OCI-LY1 (cell line): Measurements from ENCODE around the gene PLEKHM3.

Experiments
- H2AFZ ChIP-seq: fragments of 200-600 bp; sonication (generic), shearing (Covaris generic); 2 replicates; pipeline ENCODE4 v1.6.0; 2014; ENCODE audit warnings: antibody characterized with exemption, mild to moderate bottlenecking, low read length
- H3F3A ChIP-seq: fragments of 200-600 bp; sonication (generic), shearing (Covaris generic); 2 replicates; pipeline ENCODE4 v1.6.0; 2014; ENCODE audit warnings: mild to moderate bottlenecking, antibody characterized with exemption, low read length, moderate library complexity; ENCODE audit not compliant: insufficient read depth
- H3K27ac ChIP-seq: fragments of 200-600 bp; sonication (generic); 2 replicates; pipeline ENCODE4 v1.5.1; 2014; ENCODE audit warnings: low read length, mixed run types, mild to moderate bottlenecking, low read depth; ENCODE audit not compliant: poor library complexity, severe bottlenecking
- H3K27me3 ChIP-seq: fragments of 200-600 bp; sonication (generic); 2 replicates; pipeline ENCODE4 v1.6.0; 2014; ENCODE audit warnings: antibody characterized with exemption, mild to moderate bottlenecking, low read length, moderate library complexity; ENCODE audit not compliant: insufficient read depth
- H3K36me3 ChIP-seq: fragments of 200-600 bp; sonication (generic); 2 replicates; pipeline ENCODE4 v1.6.1; 2014; ENCODE audit warnings: mild to moderate bottlenecking, antibody characterized with exemption, low read length, moderate library complexity, mixed read lengths; ENCODE audit not compliant: insufficient read depth
- H3K4me1 ChIP-seq: fragments of 200-600 bp; sonication (generic); 2 replicates; pipeline ENCODE4 v1.5.1; 2014; ENCODE audit warnings: mild to moderate bottlenecking, low read length, moderate library complexity; ENCODE audit not compliant: insufficient read depth, severe bottlenecking
- H3K4me2 ChIP-seq: fragments of 200-600 bp; sonication (generic), shearing (Covaris generic); 2 replicates; pipeline ENCODE4 v1.6.1; 2014; ENCODE audit warnings: low read length
- H3K4me3 ChIP-seq: fragments of 200-600 bp; sonication (generic); 2 replicates; pipeline ENCODE4 v1.5.1; 2014; ENCODE audit warnings: low read length, low read depth, mild to moderate bottlenecking, mixed read lengths; ENCODE audit not compliant: poor library complexity, severe bottlenecking
- H3K79me2 ChIP-seq: fragments of 200-600 bp; shearing (Covaris generic); 2 replicates; pipeline ENCODE4 v1.6.1; 2016; ENCODE audit warnings: mixed run types, low read length, mixed read lengths; ENCODE audit not compliant: insufficient read depth
- H3K9ac ChIP-seq: fragments of 200-600 bp; sonication (generic), shearing (Covaris generic); 2 replicates; pipeline ENCODE4 v1.6.1; 2014; ENCODE audit warnings: mild to moderate bottlenecking, low read length, mixed read lengths
- H3K9me2 ChIP-seq: fragments of 200-600 bp; sonication (generic), shearing (Covaris generic); 2 replicates; pipeline ENCODE4 v1.6.1; 2014; ENCODE audit warnings: low read depth, mild to moderate bottlenecking, low read length, mixed read lengths
- H3K9me3 ChIP-seq: fragments of 200-600 bp; shearing (Covaris generic); 2 replicates; pipeline ENCODE4 v1.6.1; 2014; ENCODE audit warnings: low read length, mixed read lengths
- H4K20me1 ChIP-seq: fragments of 200-600 bp; sonication (generic), shearing (Covaris generic); 2 replicates; pipeline ENCODE4 v1.6.0; 2016; ENCODE audit warnings: mild to moderate bottlenecking, low read length; ENCODE audit not compliant: insufficient read depth
- EZH2 ChIP-seq: fragments of 200-600 bp; sonication (generic), shearing (Covaris generic); IDR thresholded peaks from 2 replicates; pipeline ENCODE4 v1.8.0; 2017; ENCODE audit warnings: borderline replicate concordance, mixed run types, mild to moderate bottlenecking, antibody characterized with exemption, low read length, moderate library complexity, mixed read lengths
- TF ChIP-seq, protein P1 (sequence below): fragments of 200-600 bp; sonication (generic), shearing (Covaris generic); IDR thresholded peaks from 2 replicates; pipeline ENCODE4 v1.5.1; 2017; ENCODE audit warnings: mild to moderate bottlenecking, antibody characterized with exemption, low read length, moderate library complexity, mixed read lengths

The PLEKHM3 gene

DNA sequence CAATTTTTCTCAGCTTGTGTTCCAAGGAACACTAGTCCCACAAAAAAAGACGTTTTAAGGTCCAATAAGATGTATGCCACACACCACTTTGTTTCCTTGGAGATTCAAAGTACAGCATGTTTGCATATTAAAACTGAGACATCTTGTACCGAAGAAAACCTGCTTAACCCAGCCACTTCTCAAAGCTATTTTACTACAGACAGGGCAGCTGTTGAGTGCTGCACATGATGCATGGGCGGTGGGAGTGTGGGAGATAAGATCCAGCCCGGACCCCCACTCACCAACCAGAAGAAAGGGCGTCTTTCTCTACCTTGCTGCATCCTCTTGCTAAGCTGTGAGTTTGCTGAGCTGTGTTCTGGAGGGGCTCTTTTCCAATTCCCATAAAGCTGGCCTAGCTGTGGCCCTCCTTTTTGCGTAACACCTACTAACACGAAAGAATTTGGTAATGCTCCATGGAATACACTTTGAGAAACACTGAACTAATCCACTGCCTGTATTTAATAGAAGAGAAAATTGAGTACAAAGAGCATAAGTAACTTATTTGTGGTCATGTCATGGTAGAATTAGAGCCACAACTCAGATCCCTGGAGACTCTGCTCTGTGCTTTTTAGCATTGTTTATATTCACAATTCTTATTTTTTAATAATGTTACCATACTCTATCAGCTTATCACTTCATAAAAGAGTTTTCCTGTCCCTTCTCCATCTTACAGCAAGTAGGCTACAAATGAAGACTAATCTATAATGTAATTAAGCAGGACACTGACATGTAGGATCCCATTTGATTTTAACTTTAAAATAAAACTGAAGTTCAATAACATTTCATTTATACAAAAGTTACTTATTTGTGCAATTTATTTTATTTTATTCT is 90.0 kb downstream of the PLEKHM3 start:
- Histone ChIP-seq H3K79me2 (no peaks in the 10 kb centered on the region), H3K9me2 (no peaks in the 10 kb centered on the region), H3K9ac (no peak overlapping the region), H3F3A (no peaks in the 10 kb centered on the region), H3K27ac (no peak overlapping the region), H3K4me3 (no peak overlapping the region), H3K4me1 (no peaks in the 10 kb centered on the region), H3K4me2 (no peak overlapping the region), H2AFZ (no peak overlapping the region), H3K36me3 (no peaks in the 10 kb centered on the region), H3K9me3 (no peaks in the 10 kb centered on the region), H4K20me1 (no peaks in the 10 kb centered on the region), H3K27me3 (no peaks in the 10 kb centered on the region)
- TF ChIP-seq, protein P1, sequence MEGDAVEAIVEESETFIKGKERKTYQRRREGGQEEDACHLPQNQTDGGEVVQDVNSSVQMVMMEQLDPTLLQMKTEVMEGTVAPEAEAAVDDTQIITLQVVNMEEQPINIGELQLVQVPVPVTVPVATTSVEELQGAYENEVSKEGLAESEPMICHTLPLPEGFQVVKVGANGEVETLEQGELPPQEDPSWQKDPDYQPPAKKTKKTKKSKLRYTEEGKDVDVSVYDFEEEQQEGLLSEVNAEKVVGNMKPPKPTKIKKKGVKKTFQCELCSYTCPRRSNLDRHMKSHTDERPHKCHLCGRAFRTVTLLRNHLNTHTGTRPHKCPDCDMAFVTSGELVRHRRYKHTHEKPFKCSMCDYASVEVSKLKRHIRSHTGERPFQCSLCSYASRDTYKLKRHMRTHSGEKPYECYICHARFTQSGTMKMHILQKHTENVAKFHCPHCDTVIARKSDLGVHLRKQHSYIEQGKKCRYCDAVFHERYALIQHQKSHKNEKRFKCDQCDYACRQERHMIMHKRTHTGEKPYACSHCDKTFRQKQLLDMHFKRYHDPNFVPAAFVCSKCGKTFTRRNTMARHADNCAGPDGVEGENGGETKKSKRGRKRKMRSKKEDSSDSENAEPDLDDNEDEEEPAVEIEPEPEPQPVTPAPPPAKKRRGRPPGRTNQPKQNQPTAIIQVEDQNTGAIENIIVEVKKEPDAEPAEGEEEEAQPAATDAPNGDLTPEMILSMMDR = no peak
- no peak for TF ChIP-seq EZH2

DNA sequence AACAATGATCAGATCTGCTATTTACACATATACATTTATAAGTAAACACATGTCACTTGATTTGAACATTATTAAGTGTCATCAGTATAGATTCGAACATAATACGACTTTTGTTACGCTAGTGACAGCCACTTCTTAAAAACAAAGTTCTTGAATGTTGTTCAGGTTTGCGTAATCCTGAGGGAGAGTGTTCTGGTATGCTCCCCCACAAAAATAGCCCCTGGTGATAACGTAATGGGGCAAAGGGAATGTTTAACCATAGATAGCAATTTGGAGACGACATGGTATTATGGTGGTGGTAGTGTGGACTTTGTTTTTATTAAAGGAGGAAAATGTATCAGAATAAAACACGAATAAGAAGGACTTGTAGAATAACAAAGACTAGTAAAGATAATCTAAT is 90.6 kb downstream of the PLEKHM3 start:
- Histone ChIP-seq H3K27me3 (no peaks in the 10 kb centered on the region), H3K4me3 (no peak overlapping the region), H3K9me3 (no peaks in the 10 kb centered on the region), H3K9me2 (no peaks in the 10 kb centered on the region), H4K20me1 (no peaks in the 10 kb centered on the region), H3K4me2 (no peak overlapping the region), H3K27ac (no peak overlapping the region), H3K9ac (no peak overlapping the region), H3F3A (no peaks in the 10 kb centered on the region), H3K4me1 (no peaks in the 10 kb centered on the region), H3K79me2 (no peaks in the 10 kb centered on the region), H2AFZ (no peak overlapping the region), H3K36me3 (no peaks in the 10 kb centered on the region)
- TF ChIP-seq EZH2 = no peak
- TF ChIP-seq, protein P1 = no peak

DNA sequence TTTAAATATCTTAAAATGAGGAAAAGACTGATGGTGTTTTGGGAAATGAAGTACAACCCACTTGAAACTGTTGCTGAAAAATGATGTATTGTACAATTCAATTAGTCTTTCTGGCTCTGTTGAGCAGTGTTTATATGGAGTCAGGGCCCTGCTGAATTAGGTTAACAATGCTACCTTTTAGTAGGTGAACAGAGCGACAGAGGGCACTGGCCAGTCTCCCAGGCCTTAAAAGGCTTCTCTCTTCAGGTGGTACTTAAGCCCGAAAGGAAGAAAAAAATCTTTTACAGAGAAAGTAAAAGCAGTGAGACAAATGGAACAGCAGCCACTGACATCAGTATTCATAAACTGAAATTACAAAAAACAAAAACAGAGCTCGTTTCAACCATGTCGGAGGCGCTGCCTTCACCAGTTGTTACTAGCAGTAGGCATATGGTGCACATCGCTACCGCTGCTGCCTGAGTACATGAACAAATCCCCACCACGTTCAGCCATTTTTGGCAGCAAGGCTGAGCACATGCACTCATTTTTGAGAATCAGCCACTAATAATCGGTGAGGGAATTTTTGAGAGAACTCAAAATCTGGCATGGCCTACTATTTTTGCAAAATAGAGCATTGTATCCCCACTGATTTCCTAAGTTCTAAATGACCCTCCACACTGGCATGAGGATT is 91.8 kb downstream of the PLEKHM3 start:
- Histone ChIP-seq H4K20me1 (no peaks in the 10 kb centered on the region), H2AFZ (no peak overlapping the region), H3K36me3 (no peaks in the 10 kb centered on the region), H3K9ac (no peak overlapping the region), H3K9me3 (no peaks in the 10 kb centered on the region), H3K79me2 (no peaks in the 10 kb centered on the region), H3K4me2 (no peak overlapping the region), H3K27ac (no peak overlapping the region), H3K9me2 (no peaks in the 10 kb centered on the region), H3K27me3 (no peaks in the 10 kb centered on the region), H3K4me1 (no peaks in the 10 kb centered on the region), H3F3A (no peaks in the 10 kb centered on the region), H3K4me3 (no peak overlapping the region)
- no peak for TF ChIP-seq EZH2
- TF ChIP-seq, protein P1 = no peak
